ENCODE measurements around the gene DDRGK1.

Gene DDRGK1

DNA sequence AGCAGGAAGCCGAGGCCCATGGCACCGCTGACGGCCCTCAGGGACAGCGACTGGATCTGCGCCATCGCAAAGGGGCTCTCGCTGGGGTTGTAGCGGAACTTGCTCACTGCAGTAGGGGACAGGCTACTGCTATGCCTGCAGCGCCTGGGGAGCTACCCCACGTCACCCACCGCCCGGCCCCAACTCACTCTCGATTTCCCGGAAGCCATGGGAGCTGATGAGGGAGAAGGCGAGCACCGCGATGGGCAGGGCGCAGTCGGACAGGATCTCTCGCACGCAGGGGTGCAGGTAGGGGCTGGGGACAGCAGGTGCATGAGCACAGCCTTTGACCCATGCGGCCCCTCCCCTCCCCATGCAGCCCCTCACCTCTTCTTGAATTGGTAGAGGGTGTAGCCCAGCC, 24.7 kb upstream of the DDRGK1 start:
- no peak overlapping the region for H3K4me3 ChIP-seq (ENCODE audit: low read depth, low read length)
- TF ChIP-seq, protein P1, sequence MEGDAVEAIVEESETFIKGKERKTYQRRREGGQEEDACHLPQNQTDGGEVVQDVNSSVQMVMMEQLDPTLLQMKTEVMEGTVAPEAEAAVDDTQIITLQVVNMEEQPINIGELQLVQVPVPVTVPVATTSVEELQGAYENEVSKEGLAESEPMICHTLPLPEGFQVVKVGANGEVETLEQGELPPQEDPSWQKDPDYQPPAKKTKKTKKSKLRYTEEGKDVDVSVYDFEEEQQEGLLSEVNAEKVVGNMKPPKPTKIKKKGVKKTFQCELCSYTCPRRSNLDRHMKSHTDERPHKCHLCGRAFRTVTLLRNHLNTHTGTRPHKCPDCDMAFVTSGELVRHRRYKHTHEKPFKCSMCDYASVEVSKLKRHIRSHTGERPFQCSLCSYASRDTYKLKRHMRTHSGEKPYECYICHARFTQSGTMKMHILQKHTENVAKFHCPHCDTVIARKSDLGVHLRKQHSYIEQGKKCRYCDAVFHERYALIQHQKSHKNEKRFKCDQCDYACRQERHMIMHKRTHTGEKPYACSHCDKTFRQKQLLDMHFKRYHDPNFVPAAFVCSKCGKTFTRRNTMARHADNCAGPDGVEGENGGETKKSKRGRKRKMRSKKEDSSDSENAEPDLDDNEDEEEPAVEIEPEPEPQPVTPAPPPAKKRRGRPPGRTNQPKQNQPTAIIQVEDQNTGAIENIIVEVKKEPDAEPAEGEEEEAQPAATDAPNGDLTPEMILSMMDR (IDR thresholded peaks at IDR 0.05; ENCODE audit: borderline replicate concordance, insufficient read depth, low read depth, low read length), result no peak

DNA sequence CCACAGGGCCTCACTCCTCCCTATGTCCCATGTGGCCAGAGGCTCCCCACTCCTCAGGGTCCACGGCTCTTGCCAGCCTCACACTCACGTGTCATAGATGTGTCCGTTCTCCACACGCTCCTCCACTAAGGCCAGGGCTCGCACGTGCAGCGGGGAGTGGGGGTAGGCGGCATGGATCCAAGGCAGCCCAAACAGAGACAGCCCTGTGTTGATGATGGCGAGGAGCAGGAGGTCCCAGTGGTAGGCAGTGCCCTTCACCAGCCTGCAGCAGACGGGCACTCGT, 24.2 kb upstream of the DDRGK1 start:
- TF ChIP-seq, protein P1 (IDR thresholded peaks at IDR 0.05; ENCODE audit: borderline replicate concordance, insufficient read depth, low read depth, low read length), result no peak
- H3K4me3 ChIP-seq (ENCODE audit: low read depth, low read length), result no peak overlapping the region

DNA sequence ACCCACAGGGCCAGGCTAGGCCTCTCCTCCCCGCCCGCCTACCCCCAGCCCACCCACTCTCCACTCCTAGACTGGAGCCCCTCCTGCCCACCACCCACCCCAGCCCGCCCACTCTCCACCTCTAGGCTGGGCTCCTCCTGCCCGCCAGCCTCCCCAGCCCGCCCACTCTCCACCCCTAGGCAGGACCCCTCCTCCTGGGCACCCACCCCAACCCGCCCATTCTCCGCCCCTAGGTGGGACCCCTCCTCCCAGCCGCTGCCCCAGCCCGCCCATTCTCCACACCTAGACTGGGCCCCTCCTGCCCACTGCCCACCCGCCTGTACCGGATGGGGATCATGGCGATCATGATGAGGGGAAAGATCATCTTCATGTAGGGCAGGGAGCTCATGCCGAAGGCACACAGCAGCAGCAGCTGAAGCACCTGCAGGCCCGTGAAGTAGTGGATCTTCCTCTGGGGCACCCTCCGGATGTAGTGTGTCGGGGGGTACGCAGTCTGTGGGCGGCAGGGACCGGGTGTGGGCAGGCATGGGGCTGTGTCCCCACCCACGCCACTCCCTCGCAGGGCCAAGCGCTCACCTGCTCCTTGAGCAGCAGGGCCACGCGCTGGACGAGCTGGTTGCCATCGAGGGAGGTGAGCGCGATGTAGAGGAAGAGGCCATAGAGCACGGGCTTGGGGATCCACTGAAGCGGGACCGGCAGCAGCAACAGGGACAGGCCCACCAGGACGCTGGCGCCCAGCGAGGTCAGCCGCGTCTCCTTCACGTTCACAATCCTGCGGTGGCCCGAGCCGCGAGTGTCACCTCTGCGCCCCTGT, 23.7 kb upstream of the DDRGK1 start:
- TF ChIP-seq, protein P1 (IDR thresholded peaks at IDR 0.05; ENCODE audit: borderline replicate concordance, insufficient read depth, low read depth, low read length), result no peak
- no peak overlapping the region for H3K4me3 ChIP-seq (ENCODE audit: low read depth, low read length)

DNA sequence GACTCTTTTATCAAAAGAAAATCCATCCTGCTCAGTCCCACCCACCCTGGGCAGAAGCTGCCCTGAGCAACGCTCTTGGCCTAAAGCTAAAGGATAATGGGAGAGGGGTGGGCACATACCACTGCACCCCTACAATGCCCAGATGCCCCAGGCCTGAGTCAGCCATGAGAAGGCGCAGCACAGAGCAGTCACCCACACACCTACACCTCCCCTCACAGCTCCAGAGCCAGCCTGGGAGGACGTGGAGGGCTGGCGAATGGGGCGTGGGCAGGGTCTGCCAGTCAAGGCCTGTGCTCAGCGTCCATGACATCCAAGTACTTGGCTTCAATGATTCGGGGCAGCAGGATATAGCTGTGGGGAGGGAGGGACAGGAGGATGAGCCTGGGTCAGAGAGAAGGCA, 23.0 kb upstream of the DDRGK1 start:
- no peak overlapping the region for H3K4me3 ChIP-seq (ENCODE audit: low read depth, low read length)
- TF ChIP-seq, protein P1 (IDR thresholded peaks at IDR 0.05; ENCODE audit: borderline replicate concordance, insufficient read depth, low read depth, low read length), result no peak

DNA sequence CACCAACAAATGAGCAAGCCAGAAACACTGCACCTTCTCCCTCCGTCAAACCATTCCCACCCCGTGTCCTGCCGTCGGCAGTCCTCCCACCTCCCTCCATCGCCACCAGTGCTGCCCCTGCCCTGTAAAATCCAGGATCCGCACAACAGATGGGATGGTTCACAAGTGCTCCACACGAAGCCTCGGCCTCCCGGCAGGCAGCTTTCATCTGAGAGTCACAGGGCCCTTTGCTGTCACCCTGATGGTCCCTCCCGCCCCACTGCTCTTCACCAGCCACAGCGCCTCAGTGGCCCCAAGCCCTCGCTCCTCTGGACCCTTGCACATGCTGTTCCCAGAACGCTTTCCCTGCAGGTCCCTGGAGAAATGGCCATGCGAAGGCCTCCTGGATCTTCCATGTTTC, 22.4 kb upstream of the DDRGK1 start:
- TF ChIP-seq, protein P1 (IDR thresholded peaks at IDR 0.05; ENCODE audit: borderline replicate concordance, insufficient read depth, low read depth, low read length), result no peak
- no peak overlapping the region for H3K4me3 ChIP-seq (ENCODE audit: low read depth, low read length)

DNA sequence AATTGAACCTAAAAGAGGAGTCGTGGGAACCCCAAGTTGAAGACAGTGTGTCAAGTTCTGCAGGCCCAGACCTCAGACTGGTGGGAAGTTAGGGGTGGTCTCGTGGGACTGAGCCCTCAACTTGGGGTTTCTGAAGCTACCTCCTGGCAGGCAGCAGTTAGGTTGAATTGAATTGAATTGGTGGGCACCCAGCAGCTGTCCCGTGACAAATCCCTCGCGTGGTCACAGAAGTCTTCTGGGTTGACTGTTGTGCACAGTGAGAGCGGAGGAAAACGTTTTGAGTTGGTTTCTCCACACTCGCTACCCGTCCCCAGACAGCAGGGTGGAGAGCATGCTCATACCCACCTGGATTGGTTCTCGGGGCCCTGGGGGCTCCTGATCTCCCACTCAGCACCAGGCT, 21.6 kb upstream of the DDRGK1 start:
- TF ChIP-seq, protein P1 (IDR thresholded peaks at IDR 0.05; ENCODE audit: borderline replicate concordance, insufficient read depth, low read depth, low read length), result no peak
- no peak overlapping the region for H3K4me3 ChIP-seq (ENCODE audit: low read depth, low read length)

DNA sequence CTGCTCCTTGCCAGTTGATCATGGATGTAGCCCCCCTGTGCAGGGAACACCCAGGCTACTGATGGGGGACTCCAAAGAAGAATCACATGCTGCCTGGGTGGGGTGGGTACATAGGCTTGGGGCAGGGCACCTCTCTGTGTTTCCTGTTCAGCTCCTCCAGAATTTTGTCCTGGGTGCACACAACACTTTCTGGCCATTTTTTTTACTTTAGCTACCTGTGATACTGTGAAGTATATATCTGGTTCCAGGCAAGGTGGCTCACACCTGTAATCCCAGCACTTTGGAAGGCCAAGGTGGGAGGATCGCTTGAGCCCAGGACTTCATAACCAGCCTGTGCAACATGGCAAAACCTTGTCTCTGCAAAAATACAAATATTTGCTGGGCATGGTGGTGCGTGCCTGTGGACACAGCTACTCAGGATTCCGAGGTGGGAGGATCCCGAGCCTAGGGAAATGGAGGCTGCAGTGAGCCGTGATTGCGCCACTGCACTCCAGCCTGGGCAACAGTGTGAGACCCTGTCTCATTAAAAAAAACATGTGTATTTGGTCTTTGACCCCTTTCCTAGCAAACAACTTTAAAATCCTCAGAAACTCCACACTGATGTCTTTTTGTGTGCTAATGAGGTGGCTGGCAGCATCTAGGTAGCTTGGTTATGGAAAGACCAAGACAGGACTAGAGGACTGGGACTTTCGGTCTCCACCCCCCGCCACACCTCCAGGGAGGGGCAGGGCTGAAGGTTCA, 20.4 kb upstream of the DDRGK1 start:
- TF ChIP-seq, protein P1 (IDR thresholded peaks at IDR 0.05; ENCODE audit: borderline replicate concordance, insufficient read depth, low read depth, low read length), result no peak
- H3K4me3 ChIP-seq (ENCODE audit: low read depth, low read length), result no peak overlapping the region
